OCI-LY7 (cell line): Measurements from ENCODE around the gene STX11. TPM values are rescaled to one million over a fixed set of nuclear protein-coding genes. Genes with fewer than 3 reads are reported as not detected.
"Not testable (repeated sequence)": the region's sequence is repeated elsewhere in the genome, so short reads cannot be mapped to it uniquely, and the experiment has no call there.

Source experiments
- BruUV-seq: library from RNA; stranded (reverse); fragments of 400-500 nt; replicated peaks from 2 replicates; lab custom pipeline; 2021; lab: Mats Ljungman, UMichigan
- CTCF ChIA-PET: fragments of 300-600 bp; sonication (Branson Sonifier 250); formaldehyde crosslinking; loops from one replicate; lab custom pipeline; 2022; ENCODE audit warnings: antibody characterized with exemption; ENCODE audit not compliant: unreplicated experiment; lab: Charles Lee
- POLR2A ChIA-PET: fragments of 300-600 bp; sonication (Branson Sonifier 250); formaldehyde crosslinking; loops from one replicate; lab custom pipeline; 2022; ENCODE audit warnings: antibody characterized with exemption; lab: Charles Lee
- DNase-seq: peaks from one replicate; pipeline ENCODE4 v3.0.0-alpha.2; 2015; ENCODE audit warnings: low spot score
- H2AFZ ChIP-seq: fragments of 200-600 bp; sonication (generic), shearing (Covaris generic); 2 replicates; pipeline ENCODE4 v1.6.1; 2014; ENCODE audit warnings: mild to moderate bottlenecking, antibody characterized with exemption, low read length, moderate library complexity
- H3K27ac ChIP-seq: fragments of 200-600 bp; sonication (generic); 2 replicates; pipeline ENCODE4 v1.5.1; 2014; ENCODE audit warnings: mixed run types, low read depth, mild to moderate bottlenecking, moderate library complexity, low read length, inconsistent platforms; ENCODE audit not compliant: poor library complexity, severe bottlenecking
- H3K36me3 ChIP-seq: fragments of 200-600 bp; sonication (generic); 2 replicates; pipeline ENCODE4 v1.6.1; 2014; ENCODE audit warnings: mild to moderate bottlenecking, antibody characterized with exemption, low read length, moderate library complexity, mixed read lengths; ENCODE audit not compliant: insufficient read depth
- H3K4me1 ChIP-seq: fragments of 200-600 bp; sonication (generic); 2 replicates; pipeline ENCODE4 v1.5.1; 2014; ENCODE audit warnings: mild to moderate bottlenecking, low read length; ENCODE audit not compliant: insufficient read depth, poor library complexity, severe bottlenecking
- H3K4me2 ChIP-seq: fragments of 200-600 bp; sonication (generic); 2 replicates; pipeline ENCODE4 v1.6.1; 2014; ENCODE audit warnings: mild to moderate bottlenecking, low read length
- H3K4me3 ChIP-seq: fragments of 200-600 bp; sonication (generic); 2 replicates; pipeline ENCODE4 v1.5.1; 2014; ENCODE audit warnings: mild to moderate bottlenecking, low read depth, low read length; ENCODE audit not compliant: poor library complexity, severe bottlenecking
- H3K79me2 ChIP-seq: fragments of 200-600 bp; sonication (generic); 2 replicates; pipeline ENCODE4 v1.6.1; 2016; ENCODE audit warnings: low read depth, mild to moderate bottlenecking, low read length, moderate library complexity, mixed read lengths; ENCODE audit not compliant: insufficient read depth
- H3K9me2 ChIP-seq: fragments of 200-600 bp; sonication (generic); 2 replicates; pipeline ENCODE4 v1.6.1; 2016; ENCODE audit warnings: mild to moderate bottlenecking, low read length, mixed read lengths; ENCODE audit not compliant: insufficient read depth
- H3K9me3 ChIP-seq: fragments of 200-600 bp; sonication (generic); 2 replicates; pipeline ENCODE4 v1.6.1; 2014; ENCODE audit warnings: mild to moderate bottlenecking, mixed run types, low read length, mixed read lengths
- H4K20me1 ChIP-seq: fragments of 200-600 bp; sonication (generic); 2 replicates; pipeline ENCODE4 v1.6.1; 2014; ENCODE audit warnings: mild to moderate bottlenecking, antibody characterized with exemption, low read length, moderate library complexity, mixed read lengths; ENCODE audit not compliant: insufficient read depth
- EZH2phosphoT487 ChIP-seq: fragments of 200-600 bp; sonication (generic); IDR thresholded peaks from 2 replicates; pipeline ENCODE4 v1.6.1; 2018; ENCODE audit warnings: low read depth, borderline replicate concordance, mild to moderate bottlenecking, mixed run types, antibody characterized with exemption, low read length, moderate library complexity, mixed read lengths
- intact Hi-C: fragments of 100-400 bp; cut with micrococcal nuclease; formaldehyde crosslinking; loops from one replicate; pipeline ENCODE4 v1.10.0; 2022; ENCODE audit not compliant: unreplicated experiment
- total RNA-seq, 2 experiments: library from RNA; depleted of rRNA in 1 of 2; stranded (reverse); fragments of >200 nt in 1 of 2; shearing (Covaris generic) in 1 of 2; gene quantifications; 2 replicates each; pipeline ENCODE4 v1.2.3, GENCODE V29; 2014 to 2022
- TF ChIP-seq, protein P1 (sequence below): fragments of 200-600 bp; sonication (generic); conservative IDR thresholded peaks from 2 replicates; pipeline ENCODE4 v1.5.1; 2014; ENCODE audit warnings: mild to moderate bottlenecking, antibody characterized with exemption, low read length, moderate library complexity, mixed read lengths

STX11 gene
- total RNA-seq, 2 experiments from 2014 or later, result 0.16 to 1.1 TPM

DNA sequence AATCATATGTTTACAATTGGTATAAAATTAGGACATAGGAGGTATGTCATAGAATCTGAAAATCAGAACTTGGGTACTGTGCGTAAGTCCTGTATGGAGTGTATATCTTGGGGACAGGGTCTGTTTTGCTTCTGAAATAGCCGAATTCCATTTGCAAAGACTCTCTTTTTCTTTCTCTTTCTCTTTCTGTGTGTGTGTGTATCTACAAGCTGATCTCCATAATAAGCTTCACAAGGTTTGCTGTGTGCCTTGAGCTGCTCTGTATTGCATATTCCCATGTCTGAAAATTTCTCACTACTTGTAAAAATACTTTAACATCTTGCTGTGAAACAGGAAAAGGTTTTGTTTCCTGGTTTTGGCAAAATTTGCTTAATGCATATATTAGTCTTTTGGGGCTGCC is 29.5 kb downstream of the STX11 start:
- Histone ChIP-seq H3K79me2 (no peaks in the 10 kb centered on the region), H3K4me2 (no peak overlapping the region), H3K9me3 (no peaks in the 10 kb centered on the region), H4K20me1 (no peaks in the 10 kb centered on the region), H3K9me2 (no peaks in the 10 kb centered on the region), H3K4me3 (no peak overlapping the region), H2AFZ (no peak overlapping the region), H3K36me3 (no peaks in the 10 kb centered on the region), H3K4me1 (no peaks in the 10 kb centered on the region), H3K27ac (no peak overlapping the region)
- ChIA-PET POLR2A (interaction anchor here (0.7 kb wide), 1 partner anchor 68 kb away, joined by 3 read pairs; no protein-coding TSS in a partner anchor), CTCF (no interaction called here)
- TF ChIP-seq, protein P1, sequence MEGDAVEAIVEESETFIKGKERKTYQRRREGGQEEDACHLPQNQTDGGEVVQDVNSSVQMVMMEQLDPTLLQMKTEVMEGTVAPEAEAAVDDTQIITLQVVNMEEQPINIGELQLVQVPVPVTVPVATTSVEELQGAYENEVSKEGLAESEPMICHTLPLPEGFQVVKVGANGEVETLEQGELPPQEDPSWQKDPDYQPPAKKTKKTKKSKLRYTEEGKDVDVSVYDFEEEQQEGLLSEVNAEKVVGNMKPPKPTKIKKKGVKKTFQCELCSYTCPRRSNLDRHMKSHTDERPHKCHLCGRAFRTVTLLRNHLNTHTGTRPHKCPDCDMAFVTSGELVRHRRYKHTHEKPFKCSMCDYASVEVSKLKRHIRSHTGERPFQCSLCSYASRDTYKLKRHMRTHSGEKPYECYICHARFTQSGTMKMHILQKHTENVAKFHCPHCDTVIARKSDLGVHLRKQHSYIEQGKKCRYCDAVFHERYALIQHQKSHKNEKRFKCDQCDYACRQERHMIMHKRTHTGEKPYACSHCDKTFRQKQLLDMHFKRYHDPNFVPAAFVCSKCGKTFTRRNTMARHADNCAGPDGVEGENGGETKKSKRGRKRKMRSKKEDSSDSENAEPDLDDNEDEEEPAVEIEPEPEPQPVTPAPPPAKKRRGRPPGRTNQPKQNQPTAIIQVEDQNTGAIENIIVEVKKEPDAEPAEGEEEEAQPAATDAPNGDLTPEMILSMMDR, result no peak
- TF ChIP-seq EZH2phosphoT487, result no peak
- intact Hi-C loops, result no loop called here
- no TSS peak for BruUV-seq
- no peak for DNase-seq

DNA sequence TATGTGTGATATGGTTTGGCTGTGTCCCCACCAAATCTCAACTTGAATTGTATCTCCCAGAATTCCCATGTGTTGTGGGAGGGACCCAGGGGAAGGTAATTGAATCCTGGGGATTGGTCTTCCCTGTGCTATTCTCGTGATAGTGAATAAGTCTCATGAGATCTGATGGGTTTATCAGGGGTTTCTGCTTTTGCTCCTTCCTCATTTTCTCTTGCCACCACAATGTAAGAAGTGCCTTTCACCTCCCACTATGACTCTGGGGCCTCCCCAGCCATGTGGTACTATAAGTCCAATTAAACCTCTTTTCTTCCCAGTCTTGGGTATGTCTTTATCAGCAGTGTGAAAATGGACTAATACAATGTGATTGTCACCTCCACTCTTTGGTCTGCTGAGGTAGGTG is 30.0 kb downstream of the STX11 start:
- H3K36me3 ChIP-seq, H3K4me1 ChIP-seq, DNase-seq, H3K9me2 ChIP-seq, CTCF ChIA-PET, H3K9me3 ChIP-seq, H4K20me1 ChIP-seq, H3K27ac ChIP-seq, H2AFZ ChIP-seq, H3K4me2 ChIP-seq, H3K4me3 ChIP-seq, POLR2A ChIA-PET, intact Hi-C loops, BruUV-seq, H3K79me2 ChIP-seq: not testable (repeated sequence)

DNA sequence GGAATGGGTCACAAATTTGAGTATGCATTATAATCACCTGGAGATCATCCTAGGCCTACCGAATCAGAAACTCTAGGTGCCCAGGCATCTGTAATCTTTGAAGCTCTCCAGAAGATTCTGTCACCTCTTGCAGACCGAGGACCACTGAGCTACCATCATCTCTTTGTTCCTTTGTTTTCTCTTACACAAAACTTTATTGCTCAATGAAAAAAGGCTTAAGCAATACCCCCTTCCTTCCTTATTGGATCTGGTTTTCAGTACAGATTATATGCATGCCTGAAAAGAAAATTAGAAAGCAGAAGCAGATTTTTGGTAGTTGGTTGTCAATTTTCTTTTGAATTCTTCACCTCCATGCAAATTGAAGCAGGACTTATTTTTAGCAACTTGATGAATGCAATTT is 31.3 kb downstream of the STX11 start:
- ChIA-PET CTCF (no interaction called here), POLR2A (interaction anchor here (0.6 to 0.7 kb wide), 3 partner anchors 266 to 1635 kb away, joined by 4 to 7 read pairs (median 4); no protein-coding TSS in a partner anchor)
- H3K9me2 ChIP-seq, result no peaks in the 10 kb centered on the region
- TF ChIP-seq EZH2phosphoT487, result no peak
- TF ChIP-seq, protein P1, result no peak
- no peaks in the 10 kb centered on the region for H4K20me1 ChIP-seq
- H3K79me2 ChIP-seq, result no peaks in the 10 kb centered on the region
- DNase-seq, result no peak
- no peak overlapping the region for H3K27ac ChIP-seq
- no peak overlapping the region for H3K4me2 ChIP-seq
- intact Hi-C loops, result no loop called here
- H2AFZ ChIP-seq, result no peak overlapping the region
- no peak overlapping the region for H3K4me3 ChIP-seq
- H3K9me3 ChIP-seq, result no peaks in the 10 kb centered on the region
- H3K4me1 ChIP-seq, result no peaks in the 10 kb centered on the region
- no TSS peak for BruUV-seq
- H3K36me3 ChIP-seq, result no peaks in the 10 kb centered on the region

DNA sequence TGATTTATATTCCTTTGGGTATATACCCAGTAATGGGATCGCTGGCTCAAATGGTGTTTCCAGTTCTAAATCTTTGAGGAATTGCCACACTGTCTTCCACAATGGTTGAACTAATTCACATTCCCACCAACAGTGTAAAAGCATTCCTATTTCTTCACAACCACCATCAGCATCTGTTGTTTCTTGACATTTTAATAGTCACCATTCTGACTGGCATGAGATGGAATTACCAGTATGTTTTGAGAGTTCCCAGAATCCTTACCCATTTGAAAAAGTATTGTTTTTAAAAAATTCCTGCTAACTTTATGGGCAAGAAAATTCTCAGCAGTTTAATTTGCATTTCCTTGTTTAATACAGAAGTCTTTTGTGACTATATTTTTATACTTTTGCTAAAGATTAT is 33.9 kb downstream of the STX11 start:
- H2AFZ ChIP-seq, H3K4me1 ChIP-seq, H3K9me2 ChIP-seq, CTCF ChIA-PET, intact Hi-C loops, BruUV-seq, H3K4me3 ChIP-seq, H3K9me3 ChIP-seq, DNase-seq, H3K79me2 ChIP-seq, H4K20me1 ChIP-seq, H3K4me2 ChIP-seq, H3K36me3 ChIP-seq, H3K27ac ChIP-seq: not testable (repeated sequence)
- POLR2A ChIA-PET, result interaction anchor here (1.5 kb wide), 1 partner anchor 11 kb away, joined by 5 read pairs; no protein-coding TSS in a partner anchor
